A673 (cell line): Measurements from ENCODE around the gene SPTLC3.

Experiments
- CTCF ChIP-seq: fragments of 300-800, 200-600 bp; sonication (generic); conservative IDR thresholded peaks from 2 replicates; pipeline ENCODE4 v1.5.1; 2017; ENCODE audit warnings: low read depth, mild to moderate bottlenecking, antibody characterized with exemption, low read length, moderate library complexity, mixed read lengths
- EZH2 ChIP-seq: fragments of 200-600 bp; sonication (generic); IDR thresholded peaks from 2 replicates; pipeline ENCODE4 v1.6.1; 2017; ENCODE audit warnings: borderline replicate concordance, low read depth, mild to moderate bottlenecking, mixed read lengths, antibody characterized with exemption, low read length; ENCODE audit not compliant: poor library complexity, severe bottlenecking

- TF ChIP-seq CTCF (no peak), EZH2 (no peak)
Measured at GRCh38 chr20:13142143-13142542, 133.4 kb downstream of the SPTLC3 start.
